Measurements from ENCODE around the gene DCP1B.

The DCP1B gene

GRCh38 chr12:1980282-1980681, 24.0 kb downstream of the DCP1B start:
- no peak for TF ChIP-seq CTCF (IDR thresholded peaks at IDR 0.05; ENCODE audit: control extremely low read depth, extremely low read depth, low read depth, missing control alignments)
- ChIA-PET CTCF (interaction anchor here (1.3 kb wide), 1 partner anchor 311 kb away, joined by 3 read pairs; no protein-coding TSS in a partner anchor), POLR2A (no interaction called here)
- DNase-seq (ENCODE audit: extremely low spot score): no peak

- CTCF ChIA-PET: no interaction called here
- TF ChIP-seq CTCF (IDR thresholded peaks at IDR 0.05; ENCODE audit: control extremely low read depth, extremely low read depth, low read depth, missing control alignments): no peak
- POLR2A ChIA-PET: no interaction called here
- DNase-seq (ENCODE audit: extremely low spot score): no peak
These were observed 26.0 kb downstream of the DCP1B start for GRCh38 chr12:1978078-1978862.

- no peak for TF ChIP-seq CTCF (IDR thresholded peaks at IDR 0.05; ENCODE audit: control extremely low read depth, extremely low read depth, low read depth, missing control alignments)
- no peak for DNase-seq (ENCODE audit: extremely low spot score)
- POLR2A ChIA-PET: no interaction called here
- CTCF ChIA-PET: no interaction called here
These were observed 26.7 kb downstream of the DCP1B start for GRCh38 chr12:1977588-1977987.

GRCh38 chr12:1977109-1977508, 27.1 kb downstream of the DCP1B start:
- CTCF ChIA-PET: no interaction called here
- POLR2A ChIA-PET: no interaction called here
- TF ChIP-seq CTCF (IDR thresholded peaks at IDR 0.05; ENCODE audit: control extremely low read depth, extremely low read depth, low read depth, missing control alignments): no peak
- no peak for DNase-seq (ENCODE audit: extremely low spot score)

- POLR2A ChIA-PET: no interaction called here
- CTCF ChIA-PET: interaction anchor here (0.8 to 2.2 kb wide), 6 partner anchors 10 to 35 kb away, joined by 3 to 12 read pairs (median 3); no protein-coding TSS in a partner anchor
- TF ChIP-seq CTCF (IDR thresholded peaks at IDR 0.05; ENCODE audit: control extremely low read depth, extremely low read depth, low read depth, missing control alignments): no peak
- DNase-seq (ENCODE audit: extremely low spot score): no peak
These were observed 29.4 kb downstream of the DCP1B start for GRCh38 chr12:1974812-1975211.

- ChIA-PET CTCF (interaction anchor here (1.1 to 2.2 kb wide), 2 partner anchors 8 to 32 kb away, joined by 3 to 5 read pairs; partner anchors contain the start of gene DCP1B), POLR2A (no interaction called here)
- TF ChIP-seq CTCF (IDR thresholded peaks at IDR 0.05; ENCODE audit: control extremely low read depth, extremely low read depth, low read depth, missing control alignments): no peak
- DNase-seq (ENCODE audit: extremely low spot score): no peak
These were observed 31.4 kb downstream of the DCP1B start for GRCh38 chr12:1972856-1973317.

All from GM10248 (cell line).